NCI-H748 treated with DMSO at 0.1 percent for 48 hours (cell line): ENCODE measurements around the gene MAP1S.
"Not testable (repeated sequence)": the region's sequence is repeated elsewhere in the genome, so short reads cannot be mapped to it uniquely, and the experiment has no call there.

ENCODE experiments used
- DNase-seq: peaks from one replicate; lab custom pipeline; 2025; lab: John Stamatoyannopoulos, UW

The MAP1S gene

DNA sequence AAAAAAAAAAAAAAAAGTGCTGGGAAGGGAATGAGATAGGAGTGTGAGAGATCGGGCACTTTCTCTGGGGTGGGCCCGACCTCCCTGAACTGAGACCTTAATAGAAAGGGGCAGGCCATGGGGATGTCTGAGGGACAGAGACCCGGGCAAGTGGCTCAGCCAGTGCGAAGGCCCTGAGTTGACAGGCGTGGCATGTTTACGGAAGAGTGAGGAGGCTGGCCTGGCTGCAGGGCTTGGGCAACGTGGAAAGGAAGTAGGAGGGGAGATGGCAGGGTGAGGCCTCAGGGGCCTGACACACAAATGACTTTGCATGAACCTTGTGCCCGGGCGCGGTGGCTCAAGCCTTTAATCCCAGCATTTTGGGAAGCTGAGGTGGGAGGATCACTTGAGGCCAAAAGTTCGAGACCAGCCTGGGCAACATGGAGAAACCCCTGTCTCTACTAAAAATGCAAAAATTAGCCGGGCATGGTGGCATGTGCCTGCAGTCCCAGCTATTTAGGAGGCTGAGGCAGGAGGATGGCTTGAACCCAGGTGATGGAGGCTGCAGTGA is 45.9 kb downstream of the MAP1S start:
- DNase-seq: no peak

DNA sequence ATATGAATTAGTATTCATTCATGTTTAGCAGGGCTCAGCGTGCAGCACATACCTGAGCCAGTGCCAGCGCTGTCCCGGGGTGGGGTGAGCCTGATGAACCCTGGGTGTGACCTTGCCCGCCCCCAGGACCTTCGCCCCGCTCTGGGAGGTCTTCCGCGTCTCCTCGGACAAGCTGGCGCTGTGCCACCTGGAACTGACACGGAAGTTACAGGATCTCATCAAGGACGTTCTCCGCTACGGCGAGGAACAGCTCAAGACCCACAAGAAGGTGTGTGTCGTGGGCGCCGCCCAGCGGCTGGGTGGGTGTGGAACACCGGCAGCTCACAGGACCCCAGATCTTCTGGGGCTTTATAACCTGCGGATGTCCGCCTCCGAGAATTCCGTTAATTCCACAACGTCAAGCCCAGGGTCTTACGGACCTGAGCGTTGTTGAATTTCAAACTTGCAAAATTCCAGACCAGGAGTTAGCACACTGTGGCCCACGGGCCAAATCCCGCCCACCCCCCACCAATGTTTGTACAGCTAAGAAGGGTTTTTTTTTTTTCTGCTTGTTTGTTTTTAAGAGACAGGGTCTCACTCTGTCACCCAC is 47.4 kb downstream of the MAP1S start:
- peak; percentile 37 for DNase-seq

DNA sequence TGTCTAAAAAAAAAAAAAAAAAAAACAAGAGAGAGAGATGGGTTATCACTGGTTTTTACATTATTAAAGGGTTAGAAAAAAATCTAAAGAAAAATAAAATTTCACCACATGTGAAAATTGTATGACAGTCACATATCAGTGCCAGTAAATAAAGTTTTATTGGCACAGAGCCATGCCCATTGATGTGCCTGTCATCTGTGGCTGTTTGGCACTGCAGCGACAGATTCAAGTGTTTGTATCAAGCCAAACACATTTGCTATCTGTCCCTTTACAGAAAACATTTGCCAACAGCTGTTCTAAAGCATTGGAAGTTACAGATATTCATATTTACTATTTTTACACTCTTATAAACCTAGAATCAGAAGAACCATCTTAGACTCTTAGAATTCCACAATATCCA is 48.3 kb downstream of the MAP1S start:
- DNase-seq: no peak

DNA sequence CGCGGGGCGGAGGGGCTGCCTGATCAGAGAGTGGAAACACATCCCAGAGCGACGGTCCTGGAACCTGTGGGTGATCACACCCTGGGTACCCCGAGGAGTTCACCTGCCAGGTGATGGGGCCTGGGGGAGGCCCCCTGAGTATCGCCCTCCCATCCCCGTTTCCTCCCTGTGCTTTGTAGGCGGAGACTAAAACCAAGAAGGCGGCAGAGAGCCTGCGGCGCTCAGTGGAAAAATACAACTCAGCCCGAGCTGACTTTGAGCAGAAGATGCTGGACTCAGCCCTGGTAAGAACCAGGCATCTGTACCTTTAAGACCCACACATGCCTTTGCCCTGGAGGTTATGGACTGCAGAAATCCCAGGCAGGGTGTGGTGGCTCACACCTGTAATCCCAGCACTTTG is 51.3 kb downstream of the MAP1S start:
- no peak for DNase-seq

DNA sequence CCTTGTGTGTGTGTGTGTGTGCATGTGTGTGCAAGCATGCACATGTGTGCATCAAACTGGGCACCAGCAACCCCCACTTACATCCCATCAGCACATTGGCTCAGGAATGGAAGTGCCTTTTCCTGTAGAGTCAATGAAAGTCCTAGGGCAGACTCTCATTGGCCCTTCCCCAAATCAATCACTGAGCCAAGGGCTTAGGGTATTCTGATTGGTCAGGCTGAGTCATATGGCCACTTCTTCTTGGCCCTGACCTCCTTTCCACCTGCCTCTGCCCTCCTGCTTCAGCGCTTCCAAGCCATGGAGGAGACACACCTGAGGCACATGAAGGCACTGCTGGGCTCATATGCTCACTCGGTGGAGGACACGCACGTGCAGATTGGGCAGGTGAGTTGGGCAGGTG is 52.9 kb downstream of the MAP1S start:
- no peak for DNase-seq

DNA sequence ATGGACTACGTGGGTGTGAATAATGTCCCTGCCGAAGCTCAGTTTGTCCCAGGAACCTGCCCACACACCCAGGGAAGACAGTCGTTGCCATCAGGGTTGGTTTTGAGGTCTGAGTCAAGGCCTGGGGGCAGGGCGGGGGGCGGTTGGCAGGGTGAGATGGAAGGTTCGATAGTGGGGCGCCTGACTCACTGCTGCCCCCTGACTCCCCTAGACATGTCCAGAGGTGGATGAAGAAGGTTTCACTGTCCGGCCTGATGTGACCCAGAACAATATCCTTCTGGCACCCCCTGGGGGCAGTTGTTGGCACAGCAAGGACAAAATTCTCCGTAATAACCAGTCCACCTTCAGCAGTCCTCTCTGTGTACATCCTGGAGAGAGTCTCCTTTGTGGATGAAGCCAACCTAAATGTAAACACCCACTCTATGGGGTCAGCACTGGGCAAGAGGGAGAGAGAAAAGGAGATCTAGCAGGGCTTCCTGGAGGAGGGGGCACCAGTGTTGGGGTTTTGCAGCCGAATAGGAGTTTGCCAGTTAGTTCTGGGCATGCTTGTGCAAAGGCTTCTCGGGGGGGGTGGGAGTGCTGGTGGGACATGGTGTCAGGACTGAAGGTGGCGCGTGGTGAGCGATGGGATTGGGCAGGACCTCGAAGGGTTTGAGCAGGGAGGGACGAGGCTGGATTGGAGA is 56.1 kb downstream of the MAP1S start:
- no peak for DNase-seq

DNA sequence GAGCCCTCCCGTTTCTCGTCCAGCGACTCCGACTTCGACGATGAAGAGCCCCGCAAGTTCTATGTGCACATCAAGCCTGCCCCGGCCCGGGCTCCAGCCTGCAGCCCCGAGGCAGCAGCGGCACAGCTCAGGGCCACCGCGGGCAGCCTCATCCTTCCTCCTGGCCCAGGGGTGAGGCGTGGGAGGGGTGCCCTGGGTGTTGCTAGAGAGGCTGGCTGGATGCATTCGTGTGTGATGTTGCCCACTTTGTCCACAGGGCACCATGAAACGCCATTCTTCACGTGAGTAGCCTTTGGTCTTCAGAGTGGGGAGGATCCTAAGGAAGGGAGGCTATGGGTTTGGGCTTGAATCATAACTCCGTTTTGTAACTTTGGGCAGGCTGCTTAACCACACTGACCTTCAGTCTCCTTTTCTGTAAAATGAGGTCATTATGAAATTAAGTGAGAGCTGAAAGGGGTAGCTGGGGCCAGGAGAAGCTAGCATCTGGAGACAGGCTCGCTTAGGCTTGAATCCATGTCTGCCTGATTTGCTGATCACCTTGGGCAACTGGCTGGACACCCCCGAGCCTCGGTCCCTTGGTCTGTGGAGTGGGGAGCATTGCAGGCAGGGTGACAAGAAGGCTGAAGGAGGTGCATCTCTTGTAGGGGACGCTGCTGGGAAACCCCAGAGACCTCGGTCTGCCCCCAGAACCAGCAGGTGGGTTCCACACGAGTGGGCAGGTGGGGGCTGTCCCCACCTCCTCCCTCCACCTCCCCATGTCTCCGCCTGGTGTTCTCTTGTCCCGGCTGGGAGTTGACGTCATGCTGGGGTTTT is 56.9 kb downstream of the MAP1S start:
- no peak for DNase-seq

DNA sequence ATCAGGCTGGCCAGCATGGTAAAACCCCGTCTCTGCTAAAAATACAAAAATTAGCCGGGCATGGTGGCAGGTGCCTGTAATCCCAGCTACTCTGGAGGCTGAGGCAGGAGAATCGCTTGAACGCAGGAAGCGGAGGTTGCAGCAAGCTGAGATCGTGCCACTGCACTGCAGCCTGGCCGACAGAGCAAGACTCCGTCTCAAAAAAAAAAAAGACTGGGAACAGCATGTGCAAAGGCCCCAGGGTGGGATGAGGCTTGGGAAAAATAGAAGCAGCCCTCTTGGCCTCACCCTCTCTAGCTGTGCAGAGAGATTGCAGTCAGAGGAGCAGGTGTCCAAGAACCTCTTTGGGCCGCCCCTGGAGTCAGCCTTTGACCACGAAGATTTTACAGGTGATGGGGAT is 58.6 kb downstream of the MAP1S start:
- DNase-seq: not testable (repeated sequence)

DNA sequence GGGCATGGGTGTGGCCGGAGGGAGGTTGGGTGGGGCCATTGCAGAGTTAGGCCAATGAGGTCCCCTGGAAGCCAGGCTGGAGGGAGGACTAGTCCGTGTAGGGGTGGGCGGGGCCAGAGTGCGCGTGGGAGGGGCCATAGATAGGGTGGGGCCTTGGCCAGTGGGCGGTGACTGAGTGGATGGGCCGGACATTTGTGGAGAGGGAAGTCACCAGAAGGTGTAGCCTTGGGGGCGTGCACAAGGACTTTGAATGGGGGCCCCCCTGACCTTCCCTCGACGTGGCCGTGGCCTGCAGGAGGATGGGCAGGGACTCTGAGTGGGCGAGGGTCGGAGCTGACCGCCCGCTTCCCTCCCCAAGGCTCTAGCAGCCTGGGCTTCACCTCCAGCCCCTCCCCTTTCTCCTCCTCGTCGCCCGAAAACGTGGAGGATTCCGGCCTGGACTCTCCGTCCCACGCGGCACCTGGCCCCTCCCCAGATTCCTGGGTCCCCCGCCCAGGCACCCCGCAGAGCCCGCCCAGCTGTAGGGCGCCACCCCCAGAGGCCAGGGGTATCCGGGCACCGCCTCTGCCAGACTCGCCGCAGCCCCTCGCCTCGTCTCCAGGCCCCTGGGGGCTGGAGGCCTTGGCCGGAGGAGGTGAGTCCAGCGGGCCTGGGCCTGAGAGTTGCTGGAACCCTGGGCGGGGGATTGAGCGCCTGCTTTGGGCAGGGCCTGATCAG is 59.1 kb downstream of the MAP1S start:
- DNase-seq: no peak

DNA sequence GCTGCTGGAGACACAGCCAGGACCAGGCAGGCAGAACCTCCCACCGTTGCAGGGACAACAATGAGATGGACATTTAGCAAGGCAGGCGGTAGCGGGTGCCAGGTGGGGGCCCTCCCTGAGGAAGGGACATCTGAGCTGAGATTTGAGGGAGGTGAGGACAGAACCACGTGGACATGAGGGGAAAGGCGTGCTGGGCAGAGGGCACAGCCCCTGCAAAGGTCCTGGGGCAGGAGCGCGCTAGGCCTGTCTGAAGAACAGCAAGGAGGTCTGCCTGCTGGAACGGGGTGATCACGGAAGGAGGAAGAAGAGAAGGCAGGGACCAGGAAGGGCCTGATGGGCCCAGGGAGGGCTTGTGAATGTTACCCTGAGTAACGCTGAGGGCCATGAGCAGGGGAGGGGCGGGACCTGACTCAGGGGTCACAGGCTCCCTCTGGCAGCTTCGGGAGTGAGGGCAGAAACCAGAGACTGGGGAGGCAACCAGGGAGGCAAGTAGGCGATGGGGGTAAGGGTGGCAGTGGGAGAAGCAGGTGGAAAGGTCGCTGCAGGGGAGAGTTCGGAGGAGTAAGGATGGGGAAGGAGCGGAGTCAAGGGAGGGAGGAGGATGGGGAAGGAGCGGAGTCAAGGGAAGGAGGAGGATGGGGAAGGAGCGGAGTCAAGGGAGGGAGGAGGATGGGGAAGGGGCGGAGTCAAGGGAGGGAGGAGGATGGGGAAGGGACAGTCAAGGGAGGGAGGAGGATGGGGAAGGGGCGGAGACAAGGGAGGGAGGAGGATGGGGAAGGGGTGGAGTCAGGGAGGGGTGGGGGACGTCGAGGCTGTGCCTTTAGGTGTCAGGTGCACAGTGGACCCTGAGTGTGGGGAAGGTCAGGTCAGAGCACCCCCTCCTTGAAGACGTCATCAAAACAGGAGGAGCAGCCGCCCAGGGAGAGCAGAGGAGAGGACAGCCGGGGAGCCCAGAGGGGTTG is 60.0 kb downstream of the MAP1S start:
- no peak for DNase-seq

DNA sequence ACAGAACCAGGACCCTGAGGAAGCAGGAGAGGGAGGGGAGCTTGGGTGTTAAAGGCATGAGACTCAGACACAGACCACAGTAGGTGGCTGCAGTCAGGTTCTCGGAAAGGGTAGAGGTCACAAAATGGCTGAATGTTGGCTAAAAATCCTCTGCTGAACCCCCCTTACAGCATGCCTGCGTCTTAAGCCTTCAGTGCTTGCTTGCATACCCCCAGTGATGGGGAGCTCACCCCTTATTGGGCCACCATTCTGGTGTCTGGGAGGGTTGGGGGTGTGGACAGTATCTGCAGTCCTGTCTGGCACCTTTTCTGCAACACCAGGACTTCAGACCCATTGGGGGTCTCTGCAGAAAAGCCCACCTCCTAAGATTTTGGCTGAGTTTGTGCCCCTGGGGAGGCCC is 61.5 kb downstream of the MAP1S start:
- DNase-seq: no peak

DNA sequence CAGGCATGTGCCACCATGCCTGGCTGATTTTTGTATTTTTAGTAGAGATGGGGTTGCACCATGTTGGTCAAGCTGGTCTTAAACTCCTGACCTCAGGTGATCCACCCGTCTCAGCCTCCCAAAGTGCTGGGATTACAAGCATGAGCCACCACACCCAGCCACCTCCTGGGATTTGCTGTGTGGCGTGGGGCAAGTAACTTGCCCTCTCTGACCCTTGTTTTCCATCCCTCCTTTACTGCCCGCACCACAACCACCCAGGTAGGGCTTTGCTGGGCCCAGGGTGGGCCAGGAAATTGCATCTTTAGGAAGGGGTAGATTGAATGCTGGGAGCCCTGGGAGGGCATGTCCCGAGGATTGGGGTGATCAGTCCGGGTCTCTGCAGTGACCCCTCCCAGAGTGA is 64.4 kb downstream of the MAP1S start:
- DNase-seq: not testable (repeated sequence)
